Chondrocyte (in vitro differentiated cells): ENCODE results near the gene ESPNL. TPM values are rescaled to one million over a fixed set of nuclear protein-coding genes. Genes with fewer than 3 reads are reported as not detected.

Source experiments
- DNase-seq: peaks from one replicate; pipeline ENCODE4 v3.0.0; 2021; ENCODE audit warnings: mixed read lengths, low spot score
- H3K27ac Mint-ChIP-seq: one replicate; pipeline ENCODE4 v1.8.0; 2021; ENCODE audit warnings: mild to moderate bottlenecking, moderate library complexity, mixed read lengths; ENCODE audit not compliant: unreplicated experiment
- H3K27me3 Mint-ChIP-seq: 2 replicates; pipeline ENCODE4 v1.8.0; 2021; ENCODE audit warnings: low read depth, mixed read lengths
- H3K36me3 Mint-ChIP-seq: 2 replicates; pipeline ENCODE4 v1.8.0; 2021; ENCODE audit warnings: low read depth, mixed read lengths
- H3K4me1 Mint-ChIP-seq: 2 replicates; pipeline ENCODE4 v1.8.0; 2021; ENCODE audit warnings: low read depth, mild to moderate bottlenecking, mixed read lengths
- H3K4me3 Mint-ChIP-seq: one replicate; pipeline ENCODE4 v1.8.0; 2021; ENCODE audit warnings: mild to moderate bottlenecking, moderate library complexity, mixed read lengths; ENCODE audit not compliant: unreplicated experiment
- H3K9me3 Mint-ChIP-seq: 2 replicates; pipeline ENCODE4 v1.8.0; 2021; ENCODE audit warnings: low read depth, mixed read lengths
- CTCF ChIP-seq: fragments of 200-600 bp; sonication (generic); IDR thresholded peaks from 2 replicates; pipeline ENCODE4 v1.5.0; 2021; ENCODE audit warnings: antibody characterized with exemption, mild to moderate bottlenecking, moderate library complexity
- total RNA-seq: library from RNA; stranded (reverse); gene quantifications from 3 replicates; pipeline ENCODE4 v1.2.1, GENCODE V29; 2021

The ESPNL gene
- total RNA-seq, 1 donor from 2014 or later = 0.07 TPM

- DNase-seq = no peak
- peak overlapping the region; percentile 74 for H3K4me3 Mint-ChIP-seq
- H3K36me3 Mint-ChIP-seq = peaks cover 9% of the 10 kb centered on the region
- no peaks in the 10 kb centered on the region for H3K27me3 Mint-ChIP-seq
- H3K4me1 Mint-ChIP-seq = peaks cover 46% of the 10 kb centered on the region
- no peak overlapping the region for H3K27ac Mint-ChIP-seq
- TF ChIP-seq CTCF = peak; percentile 77
- no peaks in the 10 kb centered on the region for H3K9me3 Mint-ChIP-seq
These were observed 39.3 kb downstream of the ESPNL start for GRCh38 chr2:238139196-238140039.

- no peak overlapping the region for H3K27ac Mint-ChIP-seq
These were observed 39.9 kb downstream of the ESPNL start for GRCh38 chr2:238140040-238140439.

GRCh38 chr2:238140721-238141540, 40.8 kb downstream of the ESPNL start:
- H3K4me3 Mint-ChIP-seq = peak overlapping the region; percentile 68
- H3K4me1 Mint-ChIP-seq = peaks cover 46% of the 10 kb centered on the region
- H3K9me3 Mint-ChIP-seq = no peaks in the 10 kb centered on the region
- DNase-seq = no peak
- no peak for TF ChIP-seq CTCF
- H3K27me3 Mint-ChIP-seq = no peaks in the 10 kb centered on the region
- peaks cover 9% of the 10 kb centered on the region for H3K36me3 Mint-ChIP-seq
- H3K27ac Mint-ChIP-seq = no peak overlapping the region

More at GRCh38 chr2:238140040-238140439, 39.9 kb downstream of the ESPNL start:
- Mint-ChIP-seq H3K4me1 (peaks cover 46% of the 10 kb centered on the region), H3K9me3 (no peaks in the 10 kb centered on the region), H3K27me3 (no peaks in the 10 kb centered on the region), H3K4me3 (peak overlapping the region; percentile 54), H3K36me3 (peaks cover 9% of the 10 kb centered on the region)
- no peak for TF ChIP-seq CTCF
- no peak for DNase-seq

- Mint-ChIP-seq H3K4me1 (peaks cover 46% of the 10 kb centered on the region), H3K36me3 (peaks cover 9% of the 10 kb centered on the region), H3K27me3 (no peaks in the 10 kb centered on the region), H3K27ac (peak overlapping the region; percentile 70), H3K9me3 (no peaks in the 10 kb centered on the region), H3K4me3 (peak overlapping the region; percentile 68)
- no peak for TF ChIP-seq CTCF
- DNase-seq = no peak
These were observed 41.6 kb downstream of the ESPNL start for GRCh38 chr2:238141541-238142318.
